WTC11 (cell line): Measurements from ENCODE around the gene DERA. TPM values are rescaled to one million over a fixed set of nuclear protein-coding genes. Genes with fewer than 3 reads are reported as not detected.

Experiments
- ATAC-seq: fragments of 200-7000 bp; cut with Tn5 transposase; 2 replicates; pipeline ENCODE4 v1.10.0; 2021; ENCODE audit warnings: mild to moderate bottlenecking, moderate library complexity
- CTCF ChIA-PET: fragments of 300-600 bp; sonication (Branson Sonifier 250); formaldehyde crosslinking; loops from one replicate; lab custom pipeline; 2021; ENCODE audit warnings: antibody characterized with exemption; lab: Charles Lee
- POLR2A ChIA-PET: fragments of 350-600 bp; sonication (Branson Sonifier 250); formaldehyde crosslinking; loops from one replicate; lab custom pipeline; 2021; ENCODE audit warnings: antibody characterized with exemption; lab: Charles Lee
- DNase-seq: peaks from one replicate; pipeline ENCODE4 v3.0.0; 2021; ENCODE audit warnings: low spot score
- H3K27ac Mint-ChIP-seq: 2 replicates; pipeline ENCODE4 v1.8.0; 2021; ENCODE audit warnings: mixed read lengths
- H3K27me3 Mint-ChIP-seq: 2 replicates; pipeline ENCODE4 v1.8.0; 2021; ENCODE audit warnings: low read depth, mild to moderate bottlenecking, moderate library complexity, mixed read lengths
- H3K36me3 Mint-ChIP-seq: 2 replicates; pipeline ENCODE4 v1.8.0; 2021; ENCODE audit warnings: mixed read lengths
- H3K4me1 Mint-ChIP-seq: 2 replicates; pipeline ENCODE4 v1.8.0; 2022; ENCODE audit warnings: mixed read lengths
- H3K4me3 Mint-ChIP-seq: 2 replicates; pipeline ENCODE4 v1.8.0; 2021; ENCODE audit warnings: mild to moderate bottlenecking, moderate library complexity, mixed read lengths
- H3K9me3 Mint-ChIP-seq: 2 replicates; pipeline ENCODE4 v1.8.0; 2021; ENCODE audit warnings: mixed read lengths
- HMGA2 ChIP-seq: fragments of 250-450 bp; sonication (Bioruptor Pico); IDR thresholded peaks from 2 replicates; pipeline ENCODE4 v1.4.0; 2021; ENCODE audit warnings: mild to moderate bottlenecking, moderate library complexity
- NR1H2 ChIP-seq: sonication (generic); formaldehyde crosslinking; IDR thresholded peaks from 2 replicates; pipeline ENCODE4 v1.9.0; 2021; ENCODE audit warnings: mild to moderate bottlenecking, moderate library complexity, missing genetic modification reagents
- NR2C2 ChIP-seq: sonication (generic); formaldehyde crosslinking; IDR thresholded peaks from 2 replicates; pipeline ENCODE4 v1.8.0; 2022; ENCODE audit warnings: mild to moderate bottlenecking, missing genetic modification reagents
- PREB ChIP-seq: sonication (generic); formaldehyde crosslinking; IDR thresholded peaks from 2 replicates; pipeline ENCODE4 v1.8.1; 2022; ENCODE audit warnings: mild to moderate bottlenecking, missing genetic modification reagents, moderate library complexity, borderline replicate concordance
- ZNF219 ChIP-seq: sonication (generic); formaldehyde crosslinking; IDR thresholded peaks from 2 replicates; pipeline ENCODE4 v1.8.0; 2023; ENCODE audit warnings: missing genetic modification reagents, mild to moderate bottlenecking, borderline replicate concordance
- ZNF281 ChIP-seq: sonication (generic); formaldehyde crosslinking; IDR thresholded peaks from 2 replicates; pipeline ENCODE4 v1.8.0; 2023; ENCODE audit warnings: mild to moderate bottlenecking, missing genetic modification reagents
- ZNF317 ChIP-seq: sonication (generic); formaldehyde crosslinking; IDR thresholded peaks from 2 replicates; pipeline ENCODE4 v1.8.1; 2023; ENCODE audit warnings: low read depth, mild to moderate bottlenecking, moderate library complexity, missing genetic modification reagents, borderline replicate concordance
- ZNF396 ChIP-seq: fragments of 250-450 bp; sonication (Bioruptor Pico); IDR thresholded peaks from 2 replicates; pipeline ENCODE4 v1.8.0; 2021; ENCODE audit warnings: mild to moderate bottlenecking, moderate library complexity, borderline replicate concordance
- ZNF532 ChIP-seq: fragments of 250-450 bp; sonication (Bioruptor Pico); IDR thresholded peaks from 2 replicates; pipeline ENCODE4 v1.9.0; 2021; ENCODE audit warnings: mild to moderate bottlenecking, borderline replicate concordance
- total RNA-seq: library from RNA; stranded (reverse); gene quantifications from 3 replicates; pipeline ENCODE4 v1.2.3, GENCODE V29; 2021
- TF ChIP-seq, protein P1 (sequence below): sonication (generic); formaldehyde crosslinking; IDR thresholded peaks from 2 replicates; pipeline ENCODE4 v1.8.0; 2022; ENCODE audit warnings: missing genetic modification reagents
- TF ChIP-seq, protein P2 (sequence below): sonication (generic); formaldehyde crosslinking; IDR thresholded peaks from 2 replicates; pipeline ENCODE4 v1.8.1; 2023; ENCODE audit warnings: mild to moderate bottlenecking, missing genetic modification reagents
- TF ChIP-seq, protein P3 (sequence below): sonication (generic); formaldehyde crosslinking; IDR thresholded peaks from 2 replicates; pipeline ENCODE4 v1.8.1; 2022; ENCODE audit warnings: low read depth, mild to moderate bottlenecking, moderate library complexity, missing genetic modification reagents, borderline replicate concordance

DERA gene
- total RNA-seq, 1 experiment from 2014 or later: 22.4 TPM

DNA sequence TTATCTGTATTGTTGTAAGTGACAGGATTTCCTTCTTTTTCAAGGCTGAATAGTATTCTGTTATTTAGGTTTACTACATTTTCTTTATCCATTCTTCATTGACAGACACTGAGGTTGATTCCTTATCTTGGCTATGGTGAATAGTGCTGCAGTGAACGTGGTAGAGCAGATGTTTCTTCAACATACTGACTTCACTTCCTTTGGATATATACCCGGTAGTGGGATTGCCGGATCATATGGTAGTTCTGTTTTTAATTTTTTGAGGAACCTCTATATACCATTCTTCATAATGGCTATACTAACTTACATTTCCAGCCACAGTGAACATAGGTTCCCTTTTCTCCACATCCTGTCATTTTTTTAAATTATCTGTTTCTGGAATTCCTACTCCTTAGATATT lies 21.8 kb downstream of the DERA start (continued):
- TF ChIP-seq ZNF396 (CRISPR knock-in tag): no peak

DNA sequence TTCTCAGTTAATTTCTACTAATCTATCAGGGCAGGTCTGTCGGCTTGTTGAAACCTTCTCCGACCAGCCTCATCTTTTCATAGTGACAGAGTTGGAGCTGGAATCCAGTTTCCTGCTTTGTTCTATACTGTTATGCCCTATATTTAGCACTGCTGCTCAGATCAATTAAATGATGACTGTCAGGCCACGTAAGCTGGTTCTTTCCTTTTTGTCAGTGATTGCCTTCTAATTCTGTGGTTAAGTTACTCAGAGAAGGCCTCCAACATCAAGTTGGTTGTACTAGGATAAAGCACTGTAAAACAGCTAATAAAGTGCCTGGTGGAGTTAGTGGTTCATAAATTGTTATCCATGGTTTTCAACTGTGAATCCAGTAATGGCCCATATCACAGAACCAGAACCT lies 22.6 kb downstream of the DERA start:
- ChIA-PET CTCF (no interaction called here), POLR2A (no interaction called here)
- peaks cover under 1% of the 10 kb centered on the region for H3K36me3 Mint-ChIP-seq
- ATAC-seq (no peak), DNase-seq (no peak)
- TF ChIP-seq HMGA2 (no peak), ZNF219 (no peak), NR1H2 (no peak), PREB (CRISPR knock-in tag) (no peak), ZNF281 (CRISPR knock-in tag) (no peak), ZNF317 (CRISPR knock-in tag) (no peak), NR2C2 (CRISPR knock-in tag) (no peak), ZNF532 (no peak), ZNF396 (CRISPR knock-in tag) (no peak)
- TF ChIP-seq, protein P1, sequence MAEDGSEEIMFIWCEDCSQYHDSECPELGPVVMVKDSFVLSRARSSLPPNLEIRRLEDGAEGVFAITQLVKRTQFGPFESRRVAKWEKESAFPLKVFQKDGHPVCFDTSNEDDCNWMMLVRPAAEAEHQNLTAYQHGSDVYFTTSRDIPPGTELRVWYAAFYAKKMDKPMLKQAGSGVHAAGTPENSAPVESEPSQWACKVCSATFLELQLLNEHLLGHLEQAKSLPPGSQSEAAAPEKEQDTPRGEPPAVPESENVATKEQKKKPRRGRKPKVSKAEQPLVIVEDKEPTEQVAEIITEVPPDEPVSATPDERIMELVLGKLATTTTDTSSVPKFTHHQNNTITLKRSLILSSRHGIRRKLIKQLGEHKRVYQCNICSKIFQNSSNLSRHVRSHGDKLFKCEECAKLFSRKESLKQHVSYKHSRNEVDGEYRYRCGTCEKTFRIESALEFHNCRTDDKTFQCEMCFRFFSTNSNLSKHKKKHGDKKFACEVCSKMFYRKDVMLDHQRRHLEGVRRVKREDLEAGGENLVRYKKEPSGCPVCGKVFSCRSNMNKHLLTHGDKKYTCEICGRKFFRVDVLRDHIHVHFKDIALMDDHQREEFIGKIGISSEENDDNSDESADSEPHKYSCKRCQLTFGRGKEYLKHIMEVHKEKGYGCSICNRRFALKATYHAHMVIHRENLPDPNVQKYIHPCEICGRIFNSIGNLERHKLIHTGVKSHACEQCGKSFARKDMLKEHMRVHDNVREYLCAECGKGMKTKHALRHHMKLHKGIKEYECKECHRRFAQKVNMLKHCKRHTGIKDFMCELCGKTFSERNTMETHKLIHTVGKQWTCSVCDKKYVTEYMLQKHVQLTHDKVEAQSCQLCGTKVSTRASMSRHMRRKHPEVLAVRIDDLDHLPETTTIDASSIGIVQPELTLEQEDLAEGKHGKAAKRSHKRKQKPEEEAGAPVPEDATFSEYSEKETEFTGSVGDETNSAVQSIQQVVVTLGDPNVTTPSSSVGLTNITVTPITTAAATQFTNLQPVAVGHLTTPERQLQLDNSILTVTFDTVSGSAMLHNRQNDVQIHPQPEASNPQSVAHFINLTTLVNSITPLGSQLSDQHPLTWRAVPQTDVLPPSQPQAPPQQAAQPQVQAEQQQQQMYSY: no peak
- TF ChIP-seq, protein P2, sequence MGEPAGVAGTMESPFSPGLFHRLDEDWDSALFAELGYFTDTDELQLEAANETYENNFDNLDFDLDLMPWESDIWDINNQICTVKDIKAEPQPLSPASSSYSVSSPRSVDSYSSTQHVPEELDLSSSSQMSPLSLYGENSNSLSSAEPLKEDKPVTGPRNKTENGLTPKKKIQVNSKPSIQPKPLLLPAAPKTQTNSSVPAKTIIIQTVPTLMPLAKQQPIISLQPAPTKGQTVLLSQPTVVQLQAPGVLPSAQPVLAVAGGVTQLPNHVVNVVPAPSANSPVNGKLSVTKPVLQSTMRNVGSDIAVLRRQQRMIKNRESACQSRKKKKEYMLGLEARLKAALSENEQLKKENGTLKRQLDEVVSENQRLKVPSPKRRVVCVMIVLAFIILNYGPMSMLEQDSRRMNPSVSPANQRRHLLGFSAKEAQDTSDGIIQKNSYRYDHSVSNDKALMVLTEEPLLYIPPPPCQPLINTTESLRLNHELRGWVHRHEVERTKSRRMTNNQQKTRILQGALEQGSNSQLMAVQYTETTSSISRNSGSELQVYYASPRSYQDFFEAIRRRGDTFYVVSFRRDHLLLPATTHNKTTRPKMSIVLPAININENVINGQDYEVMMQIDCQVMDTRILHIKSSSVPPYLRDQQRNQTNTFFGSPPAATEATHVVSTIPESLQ (CRISPR knock-in tag): no peak
- TF ChIP-seq, protein P3, sequence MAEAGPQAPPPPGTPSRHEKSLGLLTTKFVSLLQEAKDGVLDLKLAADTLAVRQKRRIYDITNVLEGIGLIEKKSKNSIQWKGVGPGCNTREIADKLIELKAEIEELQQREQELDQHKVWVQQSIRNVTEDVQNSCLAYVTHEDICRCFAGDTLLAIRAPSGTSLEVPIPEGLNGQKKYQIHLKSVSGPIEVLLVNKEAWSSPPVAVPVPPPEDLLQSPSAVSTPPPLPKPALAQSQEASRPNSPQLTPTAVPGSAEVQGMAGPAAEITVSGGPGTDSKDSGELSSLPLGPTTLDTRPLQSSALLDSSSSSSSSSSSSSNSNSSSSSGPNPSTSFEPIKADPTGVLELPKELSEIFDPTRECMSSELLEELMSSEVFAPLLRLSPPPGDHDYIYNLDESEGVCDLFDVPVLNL: no peak
- no peak overlapping the region for H3K4me3 Mint-ChIP-seq
- H3K27me3 Mint-ChIP-seq: no peaks in the 10 kb centered on the region
- peaks cover 27% of the 10 kb centered on the region for H3K4me1 Mint-ChIP-seq
- H3K9me3 Mint-ChIP-seq: peaks cover under 1% of the 10 kb centered on the region
- H3K27ac Mint-ChIP-seq: no peak overlapping the region
